H9 (cell line): ENCODE results near the gene GRIA4. TPM values are rescaled to one million over a fixed set of nuclear protein-coding genes. Genes with fewer than 3 reads are reported as not detected.

ENCODE experiments used
- DNase-seq: peaks from one replicate; pipeline ENCODE4 v3.0.0-alpha.2; 2017
- H2AFZ ChIP-seq: one replicate; pipeline ENCODE4 v1.6.1; 2013; ENCODE audit warnings: mild to moderate bottlenecking, low read length, control low read depth, moderate library complexity
- H2AK5ac ChIP-seq: 2 replicates; pipeline ENCODE4 v1.6.1; 2013; ENCODE audit warnings: low read length, control low read depth, mixed read lengths; ENCODE audit not compliant: insufficient read length
- H2BK120ac ChIP-seq: one replicate; pipeline ENCODE4 v1.6.1; 2013; ENCODE audit warnings: low read depth, mild to moderate bottlenecking, low read length, control low read depth, inconsistent platforms; ENCODE audit not compliant: poor library complexity, severe bottlenecking
- H2BK12ac ChIP-seq: 2 replicates; pipeline ENCODE4 v1.6.1; 2013; ENCODE audit warnings: low read length, control low read depth, mixed read lengths, low read depth; ENCODE audit not compliant: insufficient read length
- H2BK15ac ChIP-seq: 2 replicates; pipeline ENCODE4 v1.6.1; 2013; ENCODE audit warnings: low read depth, low read length, control low read depth
- H2BK20ac ChIP-seq: one replicate; pipeline ENCODE4 v1.6.1; 2013; ENCODE audit warnings: low read depth, mild to moderate bottlenecking, low read length, control low read depth, inconsistent platforms; ENCODE audit not compliant: poor library complexity, severe bottlenecking
- H2BK5ac ChIP-seq: 2 replicates; pipeline ENCODE4 v1.6.1; 2013; ENCODE audit warnings: low read length, control low read depth, mixed read lengths; ENCODE audit not compliant: insufficient read length
- H3K14ac ChIP-seq: 2 replicates; pipeline ENCODE4 v1.6.1; 2013; ENCODE audit warnings: low read length, control low read depth; ENCODE audit not compliant: insufficient read depth
- H3K18ac ChIP-seq: 2 replicates; pipeline ENCODE4 v1.6.1; 2013; ENCODE audit warnings: low read depth, mild to moderate bottlenecking, mixed read lengths, low read length, control low read depth; ENCODE audit not compliant: insufficient read length
- H3K23ac ChIP-seq: 2 replicates; pipeline ENCODE4 v1.6.1; 2013; ENCODE audit warnings: low read length, control low read depth, mixed read lengths, low read depth; ENCODE audit not compliant: insufficient read length
- H3K23me2 ChIP-seq: 2 replicates; pipeline ENCODE4 v1.6.1; 2013; ENCODE audit warnings: low read depth, mild to moderate bottlenecking, mixed read lengths, low read length, control low read depth; ENCODE audit not compliant: insufficient read length, poor library complexity, severe bottlenecking
- H3K27ac ChIP-seq: 2 replicates; pipeline ENCODE4 v1.5.1; 2013; ENCODE audit warnings: low read length, control low read depth, mixed read lengths, low read depth; ENCODE audit not compliant: insufficient read length
- H3K27me3 ChIP-seq: 2 replicates; pipeline ENCODE4 v1.6.1; 2013; ENCODE audit warnings: low read length, control low read depth, inconsistent platforms; ENCODE audit not compliant: insufficient read depth
- H3K4ac ChIP-seq: 2 replicates; pipeline ENCODE4 v1.6.1; 2013; ENCODE audit warnings: low read depth, mild to moderate bottlenecking, control low read depth, inconsistent platforms, low read length, moderate library complexity
- H3K4me1 ChIP-seq: 2 replicates; pipeline ENCODE4 v1.6.1; 2013; ENCODE audit warnings: low read length, control low read depth, inconsistent platforms; ENCODE audit not compliant: insufficient read depth
- H3K4me2 ChIP-seq: 2 replicates; pipeline ENCODE4 v1.6.1; 2013; ENCODE audit warnings: low read length, control low read depth, mixed read lengths; ENCODE audit not compliant: insufficient read length, insufficient read depth
- H3K56ac ChIP-seq: 2 replicates; pipeline ENCODE4 v1.6.1; 2013; ENCODE audit warnings: low read depth, mild to moderate bottlenecking, mixed read lengths, low read length, control low read depth; ENCODE audit not compliant: insufficient read length
- H3K79me1 ChIP-seq: 2 replicates; pipeline ENCODE4 v1.6.1; 2013; ENCODE audit warnings: low read depth, mild to moderate bottlenecking, moderate library complexity, low read length, control low read depth, inconsistent platforms; ENCODE audit not compliant: insufficient read depth, poor library complexity, severe bottlenecking
- H3K79me2 ChIP-seq: 2 replicates; pipeline ENCODE4 v1.6.1; 2013; ENCODE audit warnings: low read length, control low read depth, inconsistent platforms; ENCODE audit not compliant: insufficient read depth
- H3K9ac ChIP-seq: 2 replicates; pipeline ENCODE4 v1.6.1; 2013; ENCODE audit warnings: low read length, control low read depth, mixed read lengths; ENCODE audit not compliant: insufficient read length; ENCODE audit errors: extremely low read depth
- H3K9me3 ChIP-seq: one replicate; pipeline ENCODE4 v1.6.1; 2013; ENCODE audit warnings: low read depth, low read length, inconsistent platforms; ENCODE audit not compliant: control insufficient read depth
- H3T11ph ChIP-seq: one replicate; pipeline ENCODE4 v1.6.1; 2013; ENCODE audit warnings: mild to moderate bottlenecking, low read length, control low read depth, inconsistent platforms
- H4K20me1 ChIP-seq: one replicate; pipeline ENCODE4 v1.6.1; 2013; ENCODE audit not compliant: control insufficient read depth, insufficient read length, insufficient read depth
- H4K5ac ChIP-seq: 2 replicates; pipeline ENCODE4 v1.6.1; 2013; ENCODE audit warnings: low read depth, mild to moderate bottlenecking, mixed read lengths, low read length, control low read depth; ENCODE audit not compliant: insufficient read length
- H4K8ac ChIP-seq: replicated peaks from 2 replicates; pipeline ENCODE4 v1.6.1; 2013; ENCODE audit warnings: low read length, control low read depth, mixed read lengths, low read depth; ENCODE audit not compliant: insufficient read length
- H4K91ac ChIP-seq: 2 replicates; pipeline ENCODE4 v1.6.1; 2013; ENCODE audit warnings: low read depth, mild to moderate bottlenecking, moderate library complexity, mixed read lengths, low read length, control low read depth; ENCODE audit not compliant: insufficient read length
- H3K27ac Mint-ChIP-seq, 3 experiments: 2 replicates in 2 of 3; 3 replicates in 1 of 3; pipeline ENCODE4 v1.8.0; 2020 to 2021; ENCODE audit warnings: mixed read lengths in 3 of 3, mild to moderate bottlenecking in 1 of 3, moderate library complexity in 1 of 3
- H3K27me3 Mint-ChIP-seq: 2 replicates; pipeline ENCODE4 v1.8.0; 2021; ENCODE audit warnings: low read depth, mild to moderate bottlenecking, moderate library complexity, mixed read lengths
- H3K36me3 Mint-ChIP-seq, 3 experiments: 2 replicates in 2 of 3; 3 replicates in 1 of 3; pipeline ENCODE4 v1.8.0; 2020 to 2021; ENCODE audit warnings: low read depth in 3 of 3, mixed read lengths in 3 of 3; ENCODE audit not compliant: insufficient read depth in 1 of 3
- H3K4me1 Mint-ChIP-seq, 2 experiments: 2 replicates each; pipeline ENCODE4 v1.8.0; 2020; ENCODE audit warnings: mixed read lengths in 2 of 2
- H3K4me3 Mint-ChIP-seq, 2 experiments: 2 replicates in 1 of 2; 3 replicates in 1 of 2; pipeline ENCODE4 v1.8.0; 2020 to 2021; ENCODE audit warnings: mild to moderate bottlenecking in 2 of 2, mixed read lengths in 2 of 2, moderate library complexity in 1 of 2
- H3K9me3 Mint-ChIP-seq, 2 experiments: 2 replicates in 1 of 2; 3 replicates in 1 of 2; pipeline ENCODE4 v1.8.0; 2020; ENCODE audit warnings: mild to moderate bottlenecking in 2 of 2, mixed read lengths in 2 of 2, moderate library complexity in 1 of 2
- CTCF ChIP-seq: fragments of 200-600 bp; sonication (generic); conservative IDR thresholded peaks from 3 replicates; pipeline ENCODE4 v1.8.0; 2021; ENCODE audit warnings: antibody characterized with exemption, mild to moderate bottlenecking
- WGBS: extraction: QIAGEN DNeasy Blood & Tissue Kit; methylation state at CpG from one replicate; pipeline ENCODE4 v1.1.7; 2013; ENCODE audit warnings: missing lambda C conversion rate, low lambda C conversion rate, mixed read lengths; ENCODE audit not compliant: insufficient read length; ENCODE audit errors: extremely low coverage; 5-methylcytosine and 5-hydroxymethylcytosine counted together
- total RNA-seq: library from RNA; stranded (reverse); gene quantifications from 2 replicates; pipeline ENCODE4 v1.2.1, GENCODE V29; 2021

GRIA4 gene
- total RNA-seq, 1 experiment from 2014 or later, result 0.83 TPM

- no peaks in the 10 kb centered on the region for H3K9me3 ChIP-seq
- no CpG with 5 or more reads among the region's 4 CpGs for WGBS
- no peaks in the 10 kb centered on the region for H4K20me1 ChIP-seq
These were observed 229.0 kb downstream of the GRIA4 start for GRCh38 chr11:105838668-105839384.

More at GRCh38 chr11:105838668-105839384, 229.0 kb downstream of the GRIA4 start:
- Histone ChIP-seq H2BK15ac (no peak overlapping the region), H3K4me1 (0 out of 2 replicates have a peak, but pooled peaks cover 2% of the 10 kb centered on the region), H3K79me1 (no peaks in the 10 kb centered on the region), H2BK20ac (no peak overlapping the region), H3K27me3 (no peaks in the 10 kb centered on the region), H3K9ac (no peak overlapping the region), H3K4ac (no peak overlapping the region), H2BK120ac (no peak overlapping the region), H4K5ac (no peak overlapping the region), H3K27ac (no peak overlapping the region), H2AFZ (no peak overlapping the region), H3T11ph (no peak overlapping the region), H4K8ac (no peak overlapping the region), H3K23ac (no peak overlapping the region), H3K23me2 (no peaks in the 10 kb centered on the region), H2AK5ac (no peak overlapping the region), H3K79me2 (no peaks in the 10 kb centered on the region), H2BK5ac (no peak overlapping the region), H3K14ac (no peak overlapping the region), H3K18ac (no peak overlapping the region), H2BK12ac (no peak overlapping the region), H3K56ac (no peak overlapping the region), H3K4me2 (no peak overlapping the region), H4K91ac (no peak overlapping the region)
- peak overlapping the region in 2 of 3 experiments; percentile 17 to 19; a peak in 2 of 7 replicates for H3K27ac Mint-ChIP-seq
- no peaks in the 10 kb centered on the region for H3K4me1 Mint-ChIP-seq
- H3K36me3 Mint-ChIP-seq, result no peaks in the 10 kb centered on the region
- H3K27me3 Mint-ChIP-seq, result no peaks in the 10 kb centered on the region
- no peak for DNase-seq
- TF ChIP-seq CTCF, result no peak
- H3K9me3 Mint-ChIP-seq, result no peaks in the 10 kb centered on the region; a peak in 1 of 5 replicates
- no peak overlapping the region for H3K4me3 Mint-ChIP-seq
